ENCODE data around the gene LITAFD.

LITAFD gene

DNA sequence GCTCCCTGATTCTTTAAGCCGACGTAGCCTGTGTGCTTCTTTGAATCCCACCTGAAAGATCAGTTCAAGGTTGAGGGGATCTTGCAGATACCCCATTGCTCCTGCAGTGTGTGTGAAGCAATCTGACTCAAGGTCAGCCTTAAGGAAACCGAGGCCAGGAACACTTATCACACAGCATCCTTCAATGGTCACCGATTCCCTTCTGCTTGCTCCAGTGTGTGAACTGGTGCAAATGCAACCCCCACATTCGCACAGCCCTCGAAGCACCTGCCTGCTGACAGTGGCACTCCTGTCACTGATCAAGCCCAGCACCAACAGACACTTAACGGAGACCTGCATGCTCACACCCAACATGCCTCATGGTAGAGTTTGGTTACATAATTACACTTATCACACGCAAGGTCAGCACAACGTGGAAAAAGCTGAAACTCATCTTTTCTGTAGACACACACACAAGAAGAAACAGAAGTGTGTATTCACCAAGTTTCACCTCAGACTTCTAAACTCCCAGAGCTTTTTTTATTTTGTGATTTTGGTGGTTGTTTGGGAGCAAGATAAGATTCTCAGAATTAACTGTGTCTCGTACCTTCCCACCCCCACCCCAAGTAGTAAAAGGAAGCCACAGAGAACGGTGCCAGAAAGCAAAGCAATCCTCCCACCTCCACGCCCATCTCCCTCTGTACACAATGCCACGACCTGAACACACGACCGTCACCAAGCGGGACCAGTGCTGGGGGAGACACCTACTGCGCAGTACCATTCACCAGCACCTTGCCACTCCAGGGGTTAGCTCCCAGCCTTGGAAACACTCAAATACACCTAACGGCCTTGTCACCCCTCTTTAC lies 37.2 kb downstream of the LITAFD start:
- Mint-ChIP-seq H3K4me3 (no peak overlapping the region), H3K36me3 (ENCODE audit: low read depth) (peaks cover 73% of the 10 kb centered on the region), H3K27me3 (ENCODE audit: low read depth, poor library complexity) (no peaks in the 10 kb centered on the region), H3K4me1 (peaks cover 2% of the 10 kb centered on the region), H3K9me3 (no peaks in the 10 kb centered on the region), H3K27ac (peak overlapping the region; percentile 28)
- no peak for DNase-seq
- TF ChIP-seq, protein P1, sequence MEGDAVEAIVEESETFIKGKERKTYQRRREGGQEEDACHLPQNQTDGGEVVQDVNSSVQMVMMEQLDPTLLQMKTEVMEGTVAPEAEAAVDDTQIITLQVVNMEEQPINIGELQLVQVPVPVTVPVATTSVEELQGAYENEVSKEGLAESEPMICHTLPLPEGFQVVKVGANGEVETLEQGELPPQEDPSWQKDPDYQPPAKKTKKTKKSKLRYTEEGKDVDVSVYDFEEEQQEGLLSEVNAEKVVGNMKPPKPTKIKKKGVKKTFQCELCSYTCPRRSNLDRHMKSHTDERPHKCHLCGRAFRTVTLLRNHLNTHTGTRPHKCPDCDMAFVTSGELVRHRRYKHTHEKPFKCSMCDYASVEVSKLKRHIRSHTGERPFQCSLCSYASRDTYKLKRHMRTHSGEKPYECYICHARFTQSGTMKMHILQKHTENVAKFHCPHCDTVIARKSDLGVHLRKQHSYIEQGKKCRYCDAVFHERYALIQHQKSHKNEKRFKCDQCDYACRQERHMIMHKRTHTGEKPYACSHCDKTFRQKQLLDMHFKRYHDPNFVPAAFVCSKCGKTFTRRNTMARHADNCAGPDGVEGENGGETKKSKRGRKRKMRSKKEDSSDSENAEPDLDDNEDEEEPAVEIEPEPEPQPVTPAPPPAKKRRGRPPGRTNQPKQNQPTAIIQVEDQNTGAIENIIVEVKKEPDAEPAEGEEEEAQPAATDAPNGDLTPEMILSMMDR (IDR thresholded peaks at IDR 0.05), result no peak

DNA sequence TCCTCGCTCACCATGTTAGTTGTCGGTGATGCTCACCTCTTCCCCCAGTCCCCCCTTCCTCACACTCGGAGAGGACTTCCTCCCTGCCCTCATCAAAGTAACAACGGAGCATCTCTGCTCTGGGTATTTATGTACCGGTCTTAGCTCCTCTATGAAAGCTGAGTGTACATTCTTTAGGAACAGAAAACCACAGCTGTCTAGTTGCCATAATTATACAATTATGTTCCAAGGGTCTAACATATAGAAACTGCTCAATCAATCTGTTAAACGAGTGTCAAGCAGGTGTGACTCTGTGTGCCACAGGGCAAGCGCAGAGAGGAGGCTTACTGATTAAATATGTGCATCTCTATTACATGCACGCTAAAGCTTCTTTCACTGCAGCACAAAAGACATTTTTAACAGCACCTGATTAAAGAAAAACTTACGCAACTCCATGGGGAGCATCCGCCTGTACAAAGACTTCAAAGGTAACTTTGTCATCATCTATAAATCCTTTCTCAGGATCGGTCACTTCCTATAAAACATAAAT lies 37.8 kb downstream of the LITAFD start:
- Mint-ChIP-seq H3K27me3 (ENCODE audit: low read depth, poor library complexity) (no peaks in the 10 kb centered on the region), H3K4me3 (no peak overlapping the region), H3K4me1 (peaks cover 4% of the 10 kb centered on the region), H3K9me3 (no peaks in the 10 kb centered on the region), H3K27ac (peak overlapping the region; percentile 28), H3K36me3 (ENCODE audit: low read depth) (peaks cover 70% of the 10 kb centered on the region)
- DNase-seq, result no peak
- TF ChIP-seq, protein P1 (IDR thresholded peaks at IDR 0.05), result no peak

DNA sequence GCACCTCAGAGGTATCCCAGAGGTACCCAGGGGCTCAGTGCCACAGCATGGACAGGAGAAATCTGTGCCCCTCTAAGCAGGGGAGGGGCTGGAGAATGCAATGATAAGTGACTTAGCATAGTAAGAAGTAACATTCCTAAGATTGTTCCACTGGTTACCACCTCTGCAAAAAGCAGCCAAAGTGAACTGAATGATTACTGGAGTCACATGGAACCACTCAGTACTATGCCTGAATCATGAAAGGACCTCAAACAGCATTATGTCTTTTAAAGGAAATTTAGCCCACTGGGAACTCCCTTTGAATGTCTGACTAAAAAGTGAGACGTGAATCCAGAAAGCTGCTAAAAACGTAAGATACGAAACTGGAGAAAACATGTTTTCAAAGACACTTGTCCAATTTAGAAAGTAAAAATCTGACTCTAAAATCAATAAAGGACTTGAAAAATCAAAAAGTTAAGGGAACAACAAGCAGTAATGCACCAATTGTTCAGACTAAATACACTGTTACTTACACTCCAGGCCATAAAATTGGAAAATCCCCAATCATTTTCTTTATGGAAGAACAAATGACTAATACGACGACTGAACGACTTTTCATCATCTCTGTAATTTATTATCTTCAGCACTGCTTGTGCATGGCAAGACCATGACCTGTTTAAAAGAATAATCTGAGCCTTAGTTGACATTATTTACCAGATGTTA lies 38.6 kb downstream of the LITAFD start:
- H3K36me3 Mint-ChIP-seq (ENCODE audit: low read depth), result peaks cover 69% of the 10 kb centered on the region
- H3K9me3 Mint-ChIP-seq, result no peaks in the 10 kb centered on the region
- H3K27ac Mint-ChIP-seq, result no peak overlapping the region
- H3K27me3 Mint-ChIP-seq (ENCODE audit: low read depth, poor library complexity), result no peaks in the 10 kb centered on the region
- TF ChIP-seq, protein P1 (IDR thresholded peaks at IDR 0.05), result no peak
- peaks cover 4% of the 10 kb centered on the region for H3K4me1 Mint-ChIP-seq
- no peak overlapping the region for H3K4me3 Mint-ChIP-seq
- DNase-seq, result no peak

DNA sequence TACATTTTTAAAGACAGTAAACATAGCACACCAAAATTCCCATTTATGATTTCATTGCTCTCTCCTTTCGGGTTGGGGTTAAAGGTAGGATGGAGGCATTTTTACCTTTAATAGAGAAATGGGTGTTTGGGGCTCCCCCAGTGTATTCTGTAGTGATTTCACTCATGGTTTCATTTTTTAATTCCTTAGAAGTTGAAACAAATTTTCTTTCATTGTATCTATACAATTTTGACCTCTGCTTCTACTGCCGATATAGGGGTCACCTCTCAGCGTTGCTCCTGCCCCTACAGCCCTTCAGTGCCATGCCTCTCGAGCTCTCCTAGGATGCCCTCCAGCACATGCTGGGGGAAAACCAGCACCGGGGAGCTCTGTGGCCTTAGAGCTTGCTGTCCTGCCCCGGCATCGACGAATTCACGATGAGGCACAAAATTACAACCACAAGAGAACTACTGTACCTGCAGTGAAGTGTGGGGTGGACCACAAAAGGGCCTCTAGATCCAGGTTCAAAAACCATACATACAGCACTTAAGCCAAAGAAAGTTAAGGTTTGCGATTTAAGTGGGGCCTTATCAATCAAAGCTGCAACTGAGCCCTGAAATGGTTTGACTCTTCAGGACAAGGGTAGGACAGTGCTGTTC lies 39.3 kb downstream of the LITAFD start:
- Mint-ChIP-seq H3K4me1 (peaks cover 4% of the 10 kb centered on the region), H3K27me3 (ENCODE audit: low read depth, poor library complexity) (no peaks in the 10 kb centered on the region), H3K4me3 (no peak overlapping the region), H3K27ac (no peak overlapping the region), H3K9me3 (no peaks in the 10 kb centered on the region), H3K36me3 (ENCODE audit: low read depth) (peaks cover 65% of the 10 kb centered on the region)
- DNase-seq, result no peak
- TF ChIP-seq, protein P1 (IDR thresholded peaks at IDR 0.05), result no peak

DNA sequence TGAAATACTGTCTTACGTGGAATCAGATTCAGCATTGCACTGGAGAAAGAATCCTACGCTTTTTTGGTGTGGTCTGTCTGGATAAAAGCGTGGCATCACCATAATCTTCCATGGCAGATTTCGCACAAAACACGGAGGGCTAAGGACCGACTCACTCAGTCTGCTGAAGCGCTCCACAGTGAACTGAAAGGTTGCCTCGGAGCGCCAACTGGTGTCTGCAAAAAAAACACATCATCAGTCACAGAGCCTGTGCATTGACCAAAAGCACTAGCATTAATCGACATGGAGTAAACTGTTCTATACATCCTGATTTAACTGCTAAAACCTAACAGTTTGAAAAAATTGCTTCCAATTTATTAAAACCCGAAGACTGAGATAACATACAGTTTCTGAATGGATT lies 41.0 kb downstream of the LITAFD start:
- peaks cover 65% of the 10 kb centered on the region for H3K36me3 Mint-ChIP-seq (ENCODE audit: low read depth)
- TF ChIP-seq, protein P1 (IDR thresholded peaks at IDR 0.05), result no peak
- H3K4me1 Mint-ChIP-seq, result peaks cover 7% of the 10 kb centered on the region
- no peak for DNase-seq
- no peaks in the 10 kb centered on the region for H3K9me3 Mint-ChIP-seq
- no peak overlapping the region for H3K4me3 Mint-ChIP-seq
- H3K27ac Mint-ChIP-seq, result no peak overlapping the region
- H3K27me3 Mint-ChIP-seq (ENCODE audit: low read depth, poor library complexity), result no peaks in the 10 kb centered on the region
